GM08714 (cell line): ENCODE results near the gene ITGAD.

Source experiments
- H3K4me3 ChIP-seq: fragments of 200-500 bp; sonication (Bioruptor generic); 2 replicates; pipeline ENCODE4 v1.5.1; 2014; ENCODE audit warnings: mild to moderate bottlenecking, low read length, inconsistent platforms
- ZNF274 ChIP-seq: IDR thresholded peaks from 2 replicates; pipeline ENCODE4 v1.6.1; 2012; ENCODE audit warnings: mild to moderate bottlenecking, low read depth, low read length

ITGAD gene

GRCh38 chr16:31360251-31360650 is 32.9 kb upstream of the ITGAD start:
- TF ChIP-seq ZNF274, result no peak
- H3K4me3 ChIP-seq, result no peak overlapping the region

- no peak overlapping the region for H3K4me3 ChIP-seq
- no peak for TF ChIP-seq ZNF274
Observed at GRCh38 chr16:31361201-31362110, 31.7 kb upstream of the ITGAD start.

GRCh38 chr16:31362476-31363405 is 30.4 kb upstream of the ITGAD start:
- no peak overlapping the region for H3K4me3 ChIP-seq
- TF ChIP-seq ZNF274, result no peak

DNA sequence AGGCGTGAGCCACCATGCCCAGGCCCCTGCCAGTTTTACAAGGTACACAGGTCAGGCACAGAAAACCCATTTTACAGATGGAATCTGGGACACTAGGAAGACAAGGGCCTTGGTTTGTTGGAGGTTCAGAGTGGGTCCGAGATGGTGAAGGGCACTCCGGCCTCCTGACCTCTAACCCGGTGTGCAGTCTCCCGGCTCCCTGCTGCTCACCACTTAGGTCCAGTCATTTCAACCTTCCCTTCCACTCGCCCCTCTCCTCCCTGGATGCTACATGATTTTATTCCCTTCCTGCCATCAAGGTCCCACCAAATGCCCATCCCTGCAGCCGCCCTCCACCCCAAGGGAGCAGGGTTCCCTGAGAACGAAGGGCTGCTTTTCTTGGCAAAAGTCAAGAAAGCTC is 29.4 kb upstream of the ITGAD start:
- no peak overlapping the region for H3K4me3 ChIP-seq
- no peak for TF ChIP-seq ZNF274

- no peak overlapping the region for H3K4me3 ChIP-seq
- no peak for TF ChIP-seq ZNF274
Observed at GRCh38 chr16:31364421-31364820, 28.7 kb upstream of the ITGAD start.

DNA sequence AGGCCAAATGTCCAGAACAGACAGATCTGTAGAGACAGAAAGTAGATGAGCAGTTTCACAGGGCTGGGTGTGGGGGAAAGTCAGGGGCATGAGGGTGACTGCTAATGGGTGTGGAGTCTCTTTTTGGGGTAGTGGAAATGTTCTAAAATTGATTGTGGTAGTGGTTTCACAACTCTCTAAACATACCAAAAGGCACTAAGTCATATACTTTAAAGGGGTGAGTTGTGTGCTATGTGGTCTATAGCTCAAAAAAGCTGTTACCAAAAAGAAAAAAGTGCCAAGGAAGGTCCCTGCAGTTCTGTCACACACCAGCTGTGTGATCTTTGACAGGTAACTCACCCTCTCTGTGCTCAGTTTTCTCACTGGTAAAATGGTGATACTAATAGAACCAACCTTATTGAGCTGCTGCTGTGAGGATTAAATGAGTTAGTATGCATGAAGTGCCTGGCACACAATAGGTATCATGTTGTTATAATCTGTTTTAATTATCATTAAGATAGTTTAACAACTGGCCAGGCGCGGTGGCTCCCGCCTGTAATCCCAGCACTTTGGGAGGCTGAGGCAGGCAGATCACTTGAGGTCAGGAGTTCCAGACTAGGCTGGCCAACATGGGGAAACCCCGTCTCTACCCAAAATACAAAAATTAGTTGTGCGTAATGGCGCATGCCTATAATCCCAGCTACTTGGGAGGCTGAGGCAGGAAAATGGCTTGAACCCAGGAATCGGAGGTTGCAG is 27.8 kb upstream of the ITGAD start:
- no peak for TF ChIP-seq ZNF274
- H3K4me3 ChIP-seq, result no peak overlapping the region

GRCh38 chr16:31367853-31368252 is 25.3 kb upstream of the ITGAD start:
- no peak overlapping the region for H3K4me3 ChIP-seq
- TF ChIP-seq ZNF274, result no peak

GRCh38 chr16:31371008-31371407 is 22.1 kb upstream of the ITGAD start:
- TF ChIP-seq ZNF274, result no peak
- H3K4me3 ChIP-seq, result no peak overlapping the region

DNA sequence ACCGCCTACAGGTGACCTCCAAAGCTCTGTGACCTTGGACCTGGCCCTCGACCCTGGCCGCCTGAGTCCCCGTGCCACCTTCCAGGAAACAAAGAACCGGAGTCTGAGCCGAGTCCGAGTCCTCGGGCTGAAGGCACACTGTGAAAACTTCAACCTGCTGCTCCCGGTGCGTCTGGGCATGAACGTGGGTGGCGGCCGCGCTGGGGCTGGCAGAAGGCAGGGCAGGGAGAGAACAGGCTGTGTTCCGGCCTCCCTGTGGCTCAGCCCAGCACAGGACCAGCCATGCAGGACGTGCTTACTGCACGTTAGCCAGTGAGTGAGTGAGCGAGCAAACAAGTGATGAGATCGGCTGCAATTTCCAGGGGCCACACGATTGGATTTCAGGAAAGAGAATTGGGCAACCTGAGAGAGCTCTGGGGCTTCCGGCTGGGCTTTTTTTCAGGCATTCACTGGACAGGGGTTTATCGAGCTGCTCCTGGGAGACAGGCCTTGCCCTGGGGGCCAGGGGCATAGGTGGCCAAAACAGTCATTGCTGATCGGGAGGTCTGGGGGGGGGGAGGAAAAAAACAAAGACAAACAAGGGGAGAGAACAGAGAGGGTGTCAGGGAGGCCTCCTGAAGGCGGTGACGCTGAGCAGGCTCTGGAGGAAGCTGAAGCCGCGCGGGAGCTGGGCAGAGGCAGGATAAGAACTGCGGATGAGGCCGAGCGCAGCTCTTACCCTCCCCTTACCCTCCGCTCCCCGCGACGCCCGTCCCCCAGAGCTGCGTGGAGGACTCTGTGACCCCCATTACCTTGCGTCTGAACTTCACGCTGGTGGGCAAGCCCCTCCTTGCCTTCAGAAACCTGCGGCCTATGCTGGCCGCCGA is 21.3 kb upstream of the ITGAD start:
- H3K4me3 ChIP-seq, result no peak overlapping the region
- TF ChIP-seq ZNF274, result no peak

GRCh38 chr16:31373235-31373634 is 19.9 kb upstream of the ITGAD start:
- no peak for TF ChIP-seq ZNF274
- H3K4me3 ChIP-seq, result no peak overlapping the region

DNA sequence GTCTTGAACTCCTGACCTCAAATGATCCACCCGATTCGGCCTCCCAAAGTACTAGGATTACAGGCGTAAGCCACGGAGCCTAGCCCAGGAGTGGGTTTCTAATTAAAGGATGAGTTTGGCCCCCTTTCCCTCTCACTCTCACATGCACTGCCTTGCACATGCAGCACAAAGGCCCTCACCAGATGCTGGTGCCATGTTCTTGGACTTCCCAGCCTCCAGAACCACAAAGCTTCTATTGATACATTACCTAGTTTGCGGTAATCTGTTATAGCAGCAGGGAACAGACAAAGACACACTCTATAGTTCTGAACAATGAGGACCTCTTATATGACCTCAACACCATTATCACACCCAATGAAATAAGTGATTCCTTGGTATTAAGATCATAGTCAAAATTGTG is 17.9 kb upstream of the ITGAD start:
- H3K4me3 ChIP-seq, result no peak overlapping the region
- TF ChIP-seq ZNF274, result no peak

DNA sequence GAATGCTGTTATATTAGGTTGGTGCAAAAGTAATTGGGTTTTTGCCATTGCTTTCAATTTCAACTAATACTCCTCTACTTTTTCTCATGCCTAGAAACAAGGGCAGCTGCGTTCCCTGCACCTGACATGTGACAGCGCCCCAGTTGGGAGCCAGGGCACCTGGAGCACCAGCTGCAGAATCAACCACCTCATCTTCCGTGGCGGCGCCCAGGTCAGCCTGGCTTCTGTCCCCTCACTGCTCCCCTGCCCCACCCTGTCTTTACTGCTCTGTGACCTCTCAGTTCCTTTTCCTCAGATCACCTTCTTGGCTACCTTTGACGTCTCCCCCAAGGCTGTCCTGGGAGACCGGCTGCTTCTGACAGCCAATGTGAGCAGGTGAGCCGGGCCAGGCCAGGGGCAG is 16.4 kb upstream of the ITGAD start:
- no peak for TF ChIP-seq ZNF274
- no peak overlapping the region for H3K4me3 ChIP-seq

- no peak overlapping the region for H3K4me3 ChIP-seq
- TF ChIP-seq ZNF274, result no peak
Observed at GRCh38 chr16:31377210-31377903, 15.8 kb upstream of the ITGAD start.

- H3K4me3 ChIP-seq, result no peak overlapping the region
- TF ChIP-seq ZNF274, result no peak
Observed at GRCh38 chr16:31380201-31380600, 12.9 kb upstream of the ITGAD start.
